ENCODE measurements around the gene TOP2B.

Gene TOP2B

GRCh38 chr3:25618028-25618427 lies 46.7 kb downstream of the TOP2B start:
- H3K27me3 ChIP-seq (ENCODE audit: control insufficient read depth, insufficient read depth, low read length) = no peaks in the 10 kb centered on the region
- H3K36me3 ChIP-seq (ENCODE audit: control insufficient read depth, insufficient read depth, low read length) = peaks cover 94% of the 10 kb centered on the region
- H3K27ac ChIP-seq (ENCODE audit: low read depth, low read length) = no peak overlapping the region
- no peak overlapping the region for H3K9ac ChIP-seq (ENCODE audit: low read depth, low read length)
- H3K4me1 ChIP-seq (ENCODE audit: control insufficient read depth, insufficient read depth, low read length) = no peaks in the 10 kb centered on the region
- no peaks in the 10 kb centered on the region for H3K9me3 ChIP-seq (ENCODE audit: control insufficient read depth, insufficient read depth, low read length)
- no peak overlapping the region for H3K4me3 ChIP-seq (ENCODE audit: low read depth, low read length)

GRCh38 chr3:25611193-25611592 lies 53.5 kb downstream of the TOP2B start:
- Histone ChIP-seq H3K36me3 (ENCODE audit: control insufficient read depth, insufficient read depth, low read length) (peaks cover 97% of the 10 kb centered on the region), H3K9ac (ENCODE audit: low read depth, low read length) (no peak overlapping the region), H3K9me3 (ENCODE audit: control insufficient read depth, insufficient read depth, low read length) (no peaks in the 10 kb centered on the region), H3K27ac (ENCODE audit: low read depth, low read length) (no peak overlapping the region), H3K4me1 (ENCODE audit: control insufficient read depth, insufficient read depth, low read length) (no peaks in the 10 kb centered on the region), H3K4me3 (ENCODE audit: low read depth, low read length) (no peak overlapping the region), H3K27me3 (ENCODE audit: control insufficient read depth, insufficient read depth, low read length) (no peaks in the 10 kb centered on the region)

GRCh38 chr3:25610779-25611178 lies 53.9 kb downstream of the TOP2B start:
- H3K36me3 ChIP-seq (ENCODE audit: control insufficient read depth, insufficient read depth, low read length) = peaks cover 97% of the 10 kb centered on the region
- H3K27ac ChIP-seq (ENCODE audit: low read depth, low read length) = no peak overlapping the region
- no peaks in the 10 kb centered on the region for H3K4me1 ChIP-seq (ENCODE audit: control insufficient read depth, insufficient read depth, low read length)
- no peaks in the 10 kb centered on the region for H3K27me3 ChIP-seq (ENCODE audit: control insufficient read depth, insufficient read depth, low read length)
- H3K9me3 ChIP-seq (ENCODE audit: control insufficient read depth, insufficient read depth, low read length) = no peaks in the 10 kb centered on the region
- H3K4me3 ChIP-seq (ENCODE audit: low read depth, low read length) = no peak overlapping the region
- no peak overlapping the region for H3K9ac ChIP-seq (ENCODE audit: low read depth, low read length)

- Histone ChIP-seq H3K9ac (ENCODE audit: low read depth, low read length) (no peak overlapping the region), H3K4me3 (ENCODE audit: low read depth, low read length) (no peak overlapping the region), H3K4me1 (ENCODE audit: control insufficient read depth, insufficient read depth, low read length) (no peaks in the 10 kb centered on the region), H3K36me3 (ENCODE audit: control insufficient read depth, insufficient read depth, low read length) (peaks cover 97% of the 10 kb centered on the region), H3K27ac (ENCODE audit: low read depth, low read length) (no peak overlapping the region), H3K9me3 (ENCODE audit: control insufficient read depth, insufficient read depth, low read length) (no peaks in the 10 kb centered on the region), H3K27me3 (ENCODE audit: control insufficient read depth, insufficient read depth, low read length) (no peaks in the 10 kb centered on the region)
Observed at GRCh38 chr3:25610167-25610566, 54.5 kb downstream of the TOP2B start.

GRCh38 chr3:25604107-25604805 lies 60.5 kb downstream of the TOP2B start:
- H3K27ac ChIP-seq (ENCODE audit: low read depth, low read length) = no peak overlapping the region
- H3K27me3 ChIP-seq (ENCODE audit: control insufficient read depth, insufficient read depth, low read length) = no peaks in the 10 kb centered on the region
- no peak overlapping the region for H3K4me3 ChIP-seq (ENCODE audit: low read depth, low read length)
- H3K9ac ChIP-seq (ENCODE audit: low read depth, low read length) = no peak overlapping the region
- H3K9me3 ChIP-seq (ENCODE audit: control insufficient read depth, insufficient read depth, low read length) = no peaks in the 10 kb centered on the region
- no peaks in the 10 kb centered on the region for H3K4me1 ChIP-seq (ENCODE audit: control insufficient read depth, insufficient read depth, low read length)
- H3K36me3 ChIP-seq (ENCODE audit: control insufficient read depth, insufficient read depth, low read length) = peaks cover 95% of the 10 kb centered on the region

GRCh38 chr3:25603703-25604102 lies 61.0 kb downstream of the TOP2B start:
- H3K9ac ChIP-seq (ENCODE audit: low read depth, low read length) = no peak overlapping the region
- H3K27ac ChIP-seq (ENCODE audit: low read depth, low read length) = no peak overlapping the region
- H3K4me3 ChIP-seq (ENCODE audit: low read depth, low read length) = no peak overlapping the region
- H3K27me3 ChIP-seq (ENCODE audit: control insufficient read depth, insufficient read depth, low read length) = no peaks in the 10 kb centered on the region
- peaks cover 95% of the 10 kb centered on the region for H3K36me3 ChIP-seq (ENCODE audit: control insufficient read depth, insufficient read depth, low read length)
- no peaks in the 10 kb centered on the region for H3K4me1 ChIP-seq (ENCODE audit: control insufficient read depth, insufficient read depth, low read length)
- no peaks in the 10 kb centered on the region for H3K9me3 ChIP-seq (ENCODE audit: control insufficient read depth, insufficient read depth, low read length)

- Histone ChIP-seq H3K9me3 (ENCODE audit: control insufficient read depth, insufficient read depth, low read length) (no peaks in the 10 kb centered on the region), H3K4me1 (ENCODE audit: control insufficient read depth, insufficient read depth, low read length) (peaks cover 9% of the 10 kb centered on the region; the same call in 1 of the 2 replicates), H3K9ac (ENCODE audit: low read depth, low read length) (no peak overlapping the region), H3K36me3 (ENCODE audit: control insufficient read depth, insufficient read depth, low read length) (peaks cover 65% of the 10 kb centered on the region), H3K4me3 (ENCODE audit: low read depth, low read length) (no peak overlapping the region), H3K27me3 (ENCODE audit: control insufficient read depth, insufficient read depth, low read length) (no peaks in the 10 kb centered on the region), H3K27ac (ENCODE audit: low read depth, low read length) (no peak overlapping the region)
Observed at GRCh38 chr3:25597535-25598101, 67.1 kb downstream of the TOP2B start.

GRCh38 chr3:25594007-25594502 lies 70.7 kb downstream of the TOP2B start:
- H3K4me1 ChIP-seq (ENCODE audit: control insufficient read depth, insufficient read depth, low read length) = peaks cover 12% of the 10 kb centered on the region; the same call in 1 of the 2 replicates
- H3K9me3 ChIP-seq (ENCODE audit: control insufficient read depth, insufficient read depth, low read length) = no peaks in the 10 kb centered on the region
- H3K9ac ChIP-seq (ENCODE audit: low read depth, low read length) = no peak overlapping the region
- peaks cover 33% of the 10 kb centered on the region for H3K36me3 ChIP-seq (ENCODE audit: control insufficient read depth, insufficient read depth, low read length)
- H3K4me3 ChIP-seq (ENCODE audit: low read depth, low read length) = no peak overlapping the region
- H3K27ac ChIP-seq (ENCODE audit: low read depth, low read length) = no peak overlapping the region
- H3K27me3 ChIP-seq (ENCODE audit: control insufficient read depth, insufficient read depth, low read length) = no peaks in the 10 kb centered on the region

GRCh38 chr3:25593001-25593400 lies 71.7 kb downstream of the TOP2B start:
- H3K4me1 ChIP-seq (ENCODE audit: control insufficient read depth, insufficient read depth, low read length) = peaks cover 12% of the 10 kb centered on the region; the same call in 1 of the 2 replicates
- H3K4me3 ChIP-seq (ENCODE audit: low read depth, low read length) = no peak overlapping the region
- peaks cover 22% of the 10 kb centered on the region for H3K36me3 ChIP-seq (ENCODE audit: control insufficient read depth, insufficient read depth, low read length)
- no peaks in the 10 kb centered on the region for H3K9me3 ChIP-seq (ENCODE audit: control insufficient read depth, insufficient read depth, low read length)
- no peak overlapping the region for H3K9ac ChIP-seq (ENCODE audit: low read depth, low read length)
- H3K27ac ChIP-seq (ENCODE audit: low read depth, low read length) = no peak overlapping the region
- H3K27me3 ChIP-seq (ENCODE audit: control insufficient read depth, insufficient read depth, low read length) = no peaks in the 10 kb centered on the region

GRCh38 chr3:25592510-25592968 lies 72.2 kb downstream of the TOP2B start:
- peaks cover 18% of the 10 kb centered on the region for H3K36me3 ChIP-seq (ENCODE audit: control insufficient read depth, insufficient read depth, low read length)
- H3K9ac ChIP-seq (ENCODE audit: low read depth, low read length) = no peak overlapping the region
- H3K4me3 ChIP-seq (ENCODE audit: low read depth, low read length) = no peak overlapping the region
- H3K9me3 ChIP-seq (ENCODE audit: control insufficient read depth, insufficient read depth, low read length) = no peaks in the 10 kb centered on the region
- no peaks in the 10 kb centered on the region for H3K27me3 ChIP-seq (ENCODE audit: control insufficient read depth, insufficient read depth, low read length)
- no peak overlapping the region for H3K27ac ChIP-seq (ENCODE audit: low read depth, low read length)
- peaks cover 12% of the 10 kb centered on the region; the same call in 1 of the 2 replicates for H3K4me1 ChIP-seq (ENCODE audit: control insufficient read depth, insufficient read depth, low read length)

- Histone ChIP-seq H3K4me3 (ENCODE audit: low read depth, low read length) (no peak overlapping the region), H3K27ac (ENCODE audit: low read depth, low read length) (no peak overlapping the region), H3K9ac (ENCODE audit: low read depth, low read length) (no peak overlapping the region), H3K27me3 (ENCODE audit: control insufficient read depth, insufficient read depth, low read length) (no peaks in the 10 kb centered on the region), H3K9me3 (ENCODE audit: control insufficient read depth, insufficient read depth, low read length) (no peaks in the 10 kb centered on the region), H3K36me3 (ENCODE audit: control insufficient read depth, insufficient read depth, low read length) (no peaks in the 10 kb centered on the region), H3K4me1 (ENCODE audit: control insufficient read depth, insufficient read depth, low read length) (peaks cover 12% of the 10 kb centered on the region; the same call in 1 of the 2 replicates)
Observed at GRCh38 chr3:25589783-25590258, 74.9 kb downstream of the TOP2B start.

Measured in HUES48 (cell line).